Non-pigmented ciliary epithelial cell (primary cell): ENCODE measurements around the gene NUP58.
"Not testable (repeated sequence)": the region's sequence is repeated elsewhere in the genome, so short reads cannot be mapped to it uniquely, and the experiment has no call there.

Experiments used
- DNase-seq: peaks from one replicate; pipeline ENCODE4 v3.0.0-alpha.2; 2010; ENCODE audit warnings: low read depth

Gene NUP58

DNA sequence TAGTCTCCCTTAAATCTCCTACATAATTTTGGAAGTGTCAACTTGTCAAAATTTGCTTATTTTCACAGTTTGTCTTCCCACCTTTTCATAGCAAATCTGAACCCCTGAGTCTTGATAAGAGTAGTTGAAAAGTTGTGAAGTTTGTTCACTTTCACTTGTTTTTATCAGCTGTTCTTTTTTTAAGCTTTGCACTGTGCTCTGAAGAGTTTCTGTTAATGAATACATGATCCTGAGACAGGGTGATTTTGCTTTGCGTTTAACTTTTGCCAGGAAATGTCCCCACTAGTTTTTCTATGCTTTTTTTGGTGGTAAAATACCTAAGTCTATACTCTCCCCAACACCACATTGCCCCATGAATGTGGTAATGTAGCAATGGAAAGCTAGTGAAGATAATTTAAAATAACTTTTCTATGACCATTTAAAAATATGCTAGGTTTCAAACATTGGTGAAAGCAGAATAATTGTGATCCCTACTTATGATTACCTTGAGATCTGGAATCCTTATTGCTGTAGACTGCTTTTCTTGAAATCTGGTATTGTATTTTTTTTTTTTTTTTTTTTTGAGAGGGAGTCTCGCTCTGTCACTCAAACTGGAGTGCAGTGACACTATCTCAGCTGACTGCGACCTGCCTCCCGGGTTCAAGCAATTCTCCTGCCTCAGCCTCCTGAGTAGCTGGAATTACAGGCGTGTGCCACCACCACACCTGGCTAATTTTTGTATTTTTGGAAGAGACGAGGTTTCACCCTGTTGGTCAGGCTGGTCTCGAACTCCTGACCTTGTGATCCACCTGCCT is 5.4 kb downstream of the NUP58 start:
- no peak for DNase-seq

GRCh38 chr13:25310891-25311290 is 9.5 kb downstream of the NUP58 start:
- DNase-seq = no peak

GRCh38 chr13:25318946-25319345 is 17.5 kb downstream of the NUP58 start:
- DNase-seq = not testable (repeated sequence)

GRCh38 chr13:25319771-25320170 is 18.3 kb downstream of the NUP58 start:
- no peak for DNase-seq

- no peak for DNase-seq
Measured at GRCh38 chr13:25324100-25324499, 22.7 kb downstream of the NUP58 start.

DNA sequence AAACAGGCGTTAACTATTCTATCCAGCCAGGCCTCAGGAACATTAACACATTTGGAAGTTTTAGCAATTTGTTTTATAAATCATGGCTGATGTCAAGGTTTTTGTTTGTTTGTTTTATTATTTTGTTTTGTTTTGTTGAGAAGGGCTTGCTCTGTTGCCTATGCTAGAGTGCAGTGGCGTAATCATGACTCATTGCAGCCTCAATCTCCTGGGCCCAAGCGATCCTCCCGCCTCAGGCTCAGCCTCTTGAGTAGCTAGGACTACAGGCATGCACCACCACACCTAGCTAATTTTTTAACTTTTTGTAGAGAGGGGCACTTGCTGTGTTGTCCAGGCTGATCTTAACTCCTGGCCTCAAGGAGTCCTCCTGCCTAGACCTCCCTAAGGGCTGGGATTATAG is 28.3 kb downstream of the NUP58 start:
- DNase-seq = no peak

DNA sequence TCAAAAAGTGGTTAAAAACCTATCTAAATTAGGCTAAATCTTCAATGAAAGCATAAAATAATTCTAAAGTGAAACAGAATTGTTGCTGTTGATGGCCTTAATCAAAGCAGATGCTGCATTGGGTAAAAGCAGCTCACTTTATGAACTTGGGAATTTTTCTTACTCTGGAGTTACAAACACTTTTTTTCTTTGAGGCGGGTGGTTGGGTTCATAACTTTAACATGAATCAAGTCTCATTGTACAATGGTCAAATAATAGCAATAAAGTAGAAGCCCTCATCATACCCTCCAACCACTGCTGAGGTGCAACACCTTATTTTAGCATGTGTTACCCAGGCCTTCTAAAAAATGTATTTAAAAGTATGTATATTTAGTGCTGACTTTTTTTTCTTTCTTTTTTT is 29.1 kb downstream of the NUP58 start:
- peak; percentile 42 for DNase-seq

- DNase-seq = no peak
Measured at GRCh38 chr13:25335856-25336255, 34.4 kb downstream of the NUP58 start.

- DNase-seq = no peak
Measured at GRCh38 chr13:25345576-25345975, 44.2 kb downstream of the NUP58 start.

DNA sequence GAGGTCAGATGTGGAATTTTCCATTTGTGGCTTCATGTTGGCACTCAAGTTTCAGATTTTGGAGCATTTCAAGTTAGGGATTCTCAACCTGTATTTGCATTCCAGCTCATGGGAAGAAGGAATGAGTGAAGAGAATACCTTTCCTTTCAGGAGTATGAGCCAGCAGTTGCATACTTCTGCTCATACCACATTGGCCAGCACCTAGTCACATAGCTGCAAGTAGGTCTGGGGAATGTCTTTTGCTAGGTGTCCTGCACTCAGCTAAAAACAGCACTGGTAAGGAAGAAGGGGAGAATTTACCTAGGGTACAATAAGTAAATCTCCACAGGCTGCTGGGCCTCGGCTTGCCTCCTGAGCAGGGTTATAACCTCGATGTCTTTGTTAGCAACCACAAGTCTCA is 45.7 kb downstream of the NUP58 start:
- DNase-seq = no peak

DNA sequence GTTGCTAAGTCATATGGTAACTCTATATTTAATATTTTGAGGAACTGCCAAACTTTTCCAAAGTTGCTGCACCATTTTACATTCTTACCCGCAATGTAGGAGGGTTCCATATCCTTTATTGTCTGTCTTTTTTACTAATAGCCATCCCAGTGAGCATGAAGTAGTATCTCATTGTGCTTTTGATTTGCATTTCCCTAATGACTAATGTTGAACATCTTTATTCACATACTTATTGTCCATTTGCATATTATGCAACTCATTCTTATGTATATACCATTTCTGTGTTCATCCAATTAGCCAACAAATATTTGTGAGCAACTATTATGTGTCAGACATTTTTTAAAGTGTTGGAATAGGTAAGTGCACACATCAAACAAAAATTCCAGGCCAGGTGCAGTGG is 50.0 kb downstream of the NUP58 start:
- no peak for DNase-seq

DNA sequence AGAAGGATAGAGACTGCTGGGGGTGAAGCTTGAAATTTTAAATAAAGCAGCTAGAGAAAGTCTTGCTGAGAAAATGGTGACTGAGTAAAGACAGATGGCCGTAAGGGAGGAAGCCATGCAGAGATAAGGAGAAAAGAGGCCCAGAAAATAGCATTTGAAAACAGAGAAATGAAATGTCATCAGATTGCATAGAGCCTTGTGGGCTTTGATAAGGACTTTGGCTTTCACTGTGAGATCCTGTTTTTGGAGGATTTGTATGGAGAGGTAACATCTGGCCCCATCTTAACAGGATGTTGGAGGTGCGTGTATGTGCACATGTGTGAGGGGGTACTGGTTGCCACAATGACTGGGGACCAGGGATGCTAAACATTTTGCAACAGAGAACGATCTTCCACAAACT is 50.8 kb downstream of the NUP58 start:
- no peak for DNase-seq

DNA sequence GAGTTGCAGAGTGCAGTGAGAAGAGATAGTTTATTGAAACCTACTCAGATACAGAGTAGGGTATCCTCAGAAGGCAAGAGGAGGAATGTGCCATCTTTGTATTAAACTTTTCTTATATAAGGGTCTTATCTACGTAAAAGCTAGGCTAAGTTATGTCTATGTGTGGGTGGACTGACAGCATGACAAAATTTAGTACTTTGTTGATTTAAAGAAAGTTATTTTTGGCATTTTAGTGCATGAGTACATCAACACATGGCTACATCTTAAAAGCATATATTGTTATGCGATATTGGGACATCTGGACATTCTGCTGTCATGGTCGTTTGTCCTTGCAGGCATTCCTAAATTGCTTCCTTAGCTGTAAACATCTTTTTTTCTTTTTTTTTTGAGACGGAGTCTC is 51.4 kb downstream of the NUP58 start:
- DNase-seq = no peak

DNA sequence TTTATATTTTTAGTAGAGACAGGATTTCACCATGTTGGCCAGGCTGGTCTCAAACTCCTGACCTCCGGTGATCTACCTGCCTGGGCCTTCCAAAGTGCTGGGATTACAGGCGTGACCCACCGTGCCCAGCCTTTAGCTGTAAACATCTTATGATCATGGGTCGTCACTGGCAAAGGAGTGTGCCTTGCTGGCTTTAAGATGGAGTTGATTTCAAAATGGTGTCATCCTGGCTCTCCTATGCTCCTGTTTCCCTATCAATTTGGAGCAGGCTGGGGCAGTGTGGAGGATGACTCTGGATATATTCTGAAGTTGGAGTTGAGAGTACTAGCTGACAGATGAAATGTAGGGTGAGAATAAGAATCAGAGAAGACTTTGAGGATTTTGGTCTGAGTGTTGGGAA is 51.9 kb downstream of the NUP58 start:
- DNase-seq = no peak

DNA sequence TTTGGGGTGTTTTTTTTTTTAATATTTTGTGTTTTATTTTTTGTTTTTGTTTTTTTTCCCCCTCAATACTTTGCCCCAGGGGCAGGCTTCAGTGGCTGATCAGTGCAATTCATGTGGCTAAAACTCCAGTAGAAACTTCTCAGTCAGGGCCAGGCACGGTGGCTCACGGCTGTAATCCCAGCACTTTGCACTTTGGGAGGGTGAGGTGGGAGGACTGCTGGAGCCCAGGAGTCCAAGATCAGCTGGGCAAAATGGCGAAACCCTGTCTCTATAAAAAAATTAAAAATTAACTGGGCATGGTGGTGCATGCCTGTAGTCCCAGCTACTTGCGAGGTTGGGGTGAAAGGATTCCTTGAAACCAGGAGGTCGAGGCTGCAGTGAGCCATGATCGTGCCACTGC is 53.0 kb downstream of the NUP58 start:
- DNase-seq = no peak

GRCh38 chr13:25360443-25360842 is 59.0 kb downstream of the NUP58 start:
- DNase-seq = not testable (repeated sequence)

DNA sequence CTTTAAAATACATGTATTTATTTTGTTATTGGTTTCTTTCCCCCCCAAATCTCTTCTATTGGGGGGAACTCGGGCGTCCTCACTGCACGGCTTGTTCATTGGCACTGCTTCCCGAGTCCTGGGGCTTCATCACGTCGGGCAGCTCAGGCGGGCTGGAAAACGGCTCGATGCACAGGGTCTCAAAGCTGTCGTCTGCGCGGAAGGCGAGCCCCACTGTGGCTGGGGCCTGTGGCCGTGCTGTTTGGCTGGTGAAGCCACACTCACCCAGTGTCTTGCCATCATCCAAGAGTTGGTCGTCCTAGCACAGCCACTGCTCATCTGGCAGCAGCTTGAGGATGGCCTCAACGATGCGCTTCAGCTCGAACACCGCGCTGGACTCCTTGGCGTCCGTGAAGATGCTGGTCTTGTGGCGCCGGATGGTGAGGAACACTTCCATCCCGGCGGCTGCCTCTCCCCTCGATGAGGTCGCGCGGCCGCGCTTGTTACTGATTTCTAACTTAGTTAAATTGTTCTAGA is 64.4 kb downstream of the NUP58 start:
- DNase-seq = no peak

DNA sequence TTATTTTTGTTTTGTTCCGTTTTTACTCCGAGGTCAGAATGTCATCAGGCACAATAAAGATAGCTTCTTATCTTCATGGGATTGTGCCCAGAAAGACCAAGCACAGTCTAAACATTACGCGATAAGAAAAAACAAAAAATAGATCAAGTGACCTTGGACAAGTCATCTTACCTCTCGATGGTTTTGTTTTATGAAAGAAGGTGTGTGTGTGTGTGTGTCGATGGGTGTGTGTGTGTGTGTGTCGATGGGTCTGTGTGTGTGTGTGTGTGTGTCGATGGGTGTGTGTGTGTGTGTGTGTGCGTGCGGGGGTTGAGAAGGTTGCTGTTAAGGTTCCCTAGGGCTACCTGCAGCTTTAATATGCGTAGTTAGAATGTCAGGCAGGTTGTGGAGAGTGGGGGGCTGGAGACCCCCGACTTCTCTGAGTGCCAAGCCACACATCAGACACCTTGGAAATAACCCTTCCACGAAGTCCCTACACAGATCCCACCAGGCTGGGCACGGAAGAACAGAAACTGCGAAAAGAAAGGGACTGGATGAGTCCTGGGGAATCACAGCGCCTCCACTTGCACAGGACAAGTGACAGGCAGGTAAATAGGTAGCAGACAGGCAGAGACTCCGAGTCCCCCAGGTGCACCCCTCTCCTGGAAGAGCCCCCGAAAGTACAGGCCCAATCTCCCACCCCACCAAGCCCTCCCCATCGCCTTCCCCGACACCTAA is 69.9 kb downstream of the NUP58 start:
- no peak for DNase-seq

DNA sequence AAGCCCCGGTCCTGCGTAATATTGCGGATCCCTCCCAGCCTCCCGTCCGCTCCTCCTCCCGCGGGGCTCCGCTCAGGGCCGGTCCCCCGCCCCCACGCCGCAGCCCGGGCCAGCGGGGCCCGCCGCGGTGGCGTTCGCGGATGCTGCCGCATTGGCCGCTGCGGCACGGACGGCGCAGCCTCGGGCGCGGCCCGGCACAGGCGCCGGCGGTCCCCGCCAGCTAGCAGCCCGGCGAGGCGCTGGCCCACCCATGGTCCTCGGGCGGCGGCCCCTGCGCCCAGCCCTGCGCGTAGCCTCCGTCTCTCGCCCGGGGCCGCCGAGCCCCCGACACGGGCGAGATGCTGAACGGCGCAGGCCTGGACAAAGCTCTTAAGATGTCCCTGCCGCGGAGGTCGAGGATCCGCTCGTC is 70.5 kb downstream of the NUP58 start, which contains the start of gene ATP8A2:
Gene ATP8A2 (plus strand): TSS at position 100 of the 409 bp plus-strand sequence. CDS start 239 bp downstream, at position 339.
- DNase-seq = no peak

DNA sequence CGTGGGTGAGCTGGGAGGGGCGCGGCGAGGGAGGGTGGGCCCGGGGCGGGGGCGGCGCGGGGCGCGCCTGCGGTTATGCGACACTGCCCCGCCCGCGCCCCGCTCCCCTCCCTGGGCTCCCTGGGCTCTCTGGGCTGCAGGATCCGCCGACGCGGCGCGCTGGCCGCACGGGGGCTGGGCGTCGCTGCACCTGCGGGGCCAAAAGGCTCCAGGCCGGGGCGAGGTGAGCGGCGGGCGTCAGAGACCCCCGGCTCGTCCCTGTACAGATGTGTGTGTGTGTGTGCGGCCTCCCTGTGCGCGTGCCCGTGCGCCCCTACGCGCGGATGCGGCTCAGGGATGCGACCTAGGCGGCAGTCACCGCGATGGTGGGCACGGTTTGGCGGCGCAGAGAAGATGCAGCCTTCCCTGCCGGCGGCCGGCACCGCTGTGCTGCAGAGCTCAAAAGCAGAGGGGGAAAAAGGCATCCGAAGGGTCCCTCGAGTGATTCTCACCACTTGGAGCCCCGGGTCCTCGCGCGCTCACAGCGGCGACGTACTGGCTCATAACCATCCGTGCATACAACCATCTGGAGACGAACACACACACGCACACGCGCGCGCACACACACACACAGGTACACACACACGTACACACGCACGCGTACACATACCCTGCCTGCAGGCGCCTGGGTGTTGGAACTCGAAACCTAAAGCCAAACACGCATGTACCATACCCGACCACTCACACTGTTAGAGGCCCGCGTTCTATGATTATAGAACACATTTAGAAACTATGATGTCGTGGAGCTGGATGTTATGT is 71.1 kb downstream of the NUP58 start:
- DNase-seq = no peak

- DNase-seq = peak; percentile 10
Measured at GRCh38 chr13:25375727-25376358, 74.4 kb downstream of the NUP58 start.
